Testis (tissue), 3 donors: ENCODE measurements around the gene CYP21A2. TPM values are rescaled to one million over a fixed set of nuclear protein-coding genes. Genes with fewer than 3 reads are reported as not detected.

Source experiments
- DNase-seq: peaks from one replicate; pipeline ENCODE4 v3.0.0-alpha.2; 2019
- H3K27ac ChIP-seq, 2 donors: fragments of 200-600 bp; sonication (generic); one replicate each; pipeline ENCODE4 v1.5.1; 2019
- H3K27me3 ChIP-seq: fragments of 200-600 bp; sonication (generic); one replicate; pipeline ENCODE4 v1.5.1; 2019
- H3K36me3 ChIP-seq: fragments of 200-600 bp; sonication (generic); one replicate; pipeline ENCODE4 v1.5.1; 2017; ENCODE audit warnings: low read depth; ENCODE audit errors: missing control alignments
- H3K4me1 ChIP-seq: fragments of 200-600 bp; sonication (generic); one replicate; pipeline ENCODE4 v1.5.1; 2019
- H3K4me3 ChIP-seq, 2 donors: fragments of 200-600 bp; sonication (generic); one replicate each; pipeline ENCODE4 v1.5.1; 2017 to 2019
- H3K9me3 ChIP-seq: fragments of 200-600 bp; sonication (generic); one replicate; pipeline ENCODE4 v1.5.1; 2017
- CTCF ChIP-seq, 3 experiments: fragments of 450-650 bp in 2 of 3; fragments of 200-600 bp in 1 of 3; sonication (generic) in 1 of 3; IDR thresholded peaks; one replicate each; pipeline ENCODE4 v1.5.1; 2016 to 2019; ENCODE audit warnings: antibody characterized with exemption in 3 of 3, mild to moderate bottlenecking in 2 of 3, moderate library complexity in 1 of 3
- POLR2A ChIP-seq: fragments of 450-650 bp; IDR thresholded peaks from one replicate; pipeline ENCODE4 v1.6.1; 2017; ENCODE audit warnings: antibody characterized with exemption, mild to moderate bottlenecking, moderate library complexity
- WGBS, 2 donors: methylation state at CpG; one replicate each; pipeline ENCODE4 v1.1.5; 2018; 5-methylcytosine and 5-hydroxymethylcytosine counted together
- intact Hi-C: fragments of 100-400 bp; cut with DNase I; formaldehyde crosslinking; loops from one replicate; pipeline ENCODE4 v1.15.1; 2023; ENCODE audit warnings: low total_unique reads
- polyA plus RNA-seq: library from polyadenylated mRNA; stranded (reverse); fragments of 350-450 nt; fragmentation: Illumina TruSeq; extraction: RNeasy Lipid Tissue Mini Kit (QIAGEN cat#74804); gene quantifications from one replicate; pipeline ENCODE4 v1.2.3, GENCODE V29; 2014; ENCODE audit warnings: low read depth, low replicate concordance; ENCODE audit not compliant: insufficient read depth
- small RNA-seq, 2 donors: library from RNA; depleted of rRNA; stranded (forward); fragments of <200 nt; gene quantifications; one replicate each; pipeline ENCODE3, GENCODE V24; 2016
- total RNA-seq, 2 donors: library from RNA; depleted of rRNA; stranded (reverse); fragments of >200 nt; gene quantifications; one replicate each; pipeline ENCODE4 v1.2.3, GENCODE V29; 2016

Gene CYP21A2
- total and polyA plus RNA-seq, 3 donors from 2014 or later = 0.81 to 1.7 (median 0.96) TPM

DNA sequence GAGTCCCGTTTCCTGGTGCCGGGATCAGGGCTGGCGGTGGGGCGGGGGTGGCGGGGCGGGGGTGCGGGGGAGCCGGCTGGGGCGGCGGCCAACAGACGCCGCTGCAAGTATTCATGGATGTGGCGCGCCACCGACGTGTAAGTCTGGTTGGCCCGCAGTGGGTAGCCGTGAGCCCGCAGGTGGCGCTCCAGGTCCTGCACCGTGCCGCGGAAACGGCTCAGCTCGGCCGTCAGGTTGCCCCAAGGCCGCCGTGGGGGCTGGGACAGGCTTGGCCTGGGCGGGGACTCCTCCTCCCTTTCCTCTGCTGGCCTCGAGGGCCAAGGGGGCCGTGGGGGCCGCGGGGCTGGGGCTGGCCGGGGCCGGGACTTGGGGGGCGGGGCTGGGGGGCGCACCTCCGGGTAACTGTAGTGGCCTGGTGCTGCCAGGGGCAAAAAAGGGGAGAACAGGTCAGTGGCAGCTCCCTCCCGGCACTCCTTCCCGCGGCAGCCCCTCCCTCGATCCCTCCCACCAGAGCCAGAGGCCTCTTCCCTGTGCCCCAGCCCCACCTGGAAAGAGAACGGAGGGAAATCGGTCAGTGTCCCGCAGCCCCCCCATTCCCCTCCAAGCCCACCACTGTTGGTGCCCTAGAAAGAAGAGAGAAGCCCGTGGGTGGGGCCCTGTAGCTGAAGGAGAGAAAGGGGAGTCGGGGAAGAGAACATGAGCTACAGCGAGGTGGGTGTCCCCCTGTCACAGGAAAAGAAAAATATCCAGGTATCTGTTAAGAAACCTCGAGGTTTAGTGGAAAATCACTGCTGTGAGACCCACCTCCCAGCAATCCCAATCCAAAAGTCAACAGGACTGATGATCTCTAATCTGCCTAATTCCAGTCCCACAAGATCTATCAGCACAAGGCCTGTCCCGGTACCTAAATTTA lies 49.6 kb downstream of the CYP21A2 start:
- Histone ChIP-seq H3K36me3 (no peaks in the 10 kb centered on the region), H3K4me1 (peaks cover 38% of the 10 kb centered on the region), H3K27ac (peak overlapping the region; percentile 29 to 50), H3K9me3 (no peaks in the 10 kb centered on the region), H3K4me3 (peak overlapping the region; percentile 5 to 44), H3K27me3 (no peaks in the 10 kb centered on the region)
- peak; percentile 86 for DNase-seq
- intact Hi-C loops = no loop called here
- TF ChIP-seq CTCF (IDR thresholded peaks at IDR 0.05) (peak in 2 of 3 experiments; percentile 41 to 48), POLR2A (no peak)
- 21 to 30% methylated on average over 17 to 19 of the region's 50 CpGs for WGBS, 2 donors

GRCh38 chr6:32088487-32089049 lies 50.4 kb downstream of the CYP21A2 start:
- H3K9me3 ChIP-seq = no peaks in the 10 kb centered on the region
- DNase-seq = no peak
- 92 to 95% methylated on average over 7 to 14 of the region's 14 CpGs for WGBS, 2 donors
- no peak for TF ChIP-seq POLR2A
- TF ChIP-seq CTCF (IDR thresholded peaks at IDR 0.05) = no peak
- no peak overlapping the region for H3K27ac ChIP-seq
- no peaks in the 10 kb centered on the region for H3K36me3 ChIP-seq
- no peaks in the 10 kb centered on the region for H3K27me3 ChIP-seq
- intact Hi-C loops = no loop called here
- no peak overlapping the region for H3K4me3 ChIP-seq
- peaks cover 35% of the 10 kb centered on the region for H3K4me1 ChIP-seq

DNA sequence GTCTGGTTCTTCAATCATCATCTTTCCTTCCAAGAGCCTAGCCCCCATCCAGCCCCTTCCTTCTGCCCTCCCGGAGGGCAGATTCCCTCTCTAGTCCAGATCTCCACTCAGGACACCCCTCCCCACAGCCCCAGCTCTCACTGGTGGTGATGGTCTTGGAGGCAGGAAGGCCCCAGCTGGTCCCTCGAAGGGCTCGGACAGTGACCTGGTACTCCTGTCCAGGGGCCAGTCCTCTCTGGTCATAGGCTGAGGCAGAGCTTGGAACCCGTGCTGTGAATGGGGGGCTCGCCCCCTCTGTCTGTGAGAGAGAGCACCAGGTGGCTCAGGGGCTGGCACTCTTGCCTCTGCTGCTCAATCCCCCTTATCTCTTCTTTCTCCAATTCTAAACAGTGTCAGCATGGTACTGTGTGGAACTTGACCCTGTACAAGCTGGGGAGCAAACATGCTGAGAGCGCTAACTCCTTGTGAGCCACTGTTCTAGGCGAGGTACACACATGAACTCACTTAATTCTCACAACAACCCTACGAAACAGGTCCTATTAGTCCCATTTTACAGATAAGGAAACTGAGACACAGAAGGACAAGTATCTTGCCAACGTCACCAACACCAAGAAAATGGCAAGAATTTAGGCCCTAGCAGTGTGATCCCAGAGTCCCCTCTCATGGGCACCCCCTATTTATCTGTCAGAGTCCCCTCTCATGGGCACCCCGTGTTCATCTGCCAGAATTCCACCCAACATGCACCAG lies 51.0 kb downstream of the CYP21A2 start:
- no peak overlapping the region for H3K4me3 ChIP-seq
- TF ChIP-seq CTCF (IDR thresholded peaks at IDR 0.05) (no peak), POLR2A (no peak)
- H3K27me3 ChIP-seq = no peaks in the 10 kb centered on the region
- no peak overlapping the region for H3K27ac ChIP-seq
- intact Hi-C loops = no loop called here
- no peaks in the 10 kb centered on the region for H3K9me3 ChIP-seq
- DNase-seq = no peak
- WGBS, 2 donors = 98 to 99% methylated on average over 7 to 10 of the region's 10 CpGs
- peaks cover 35% of the 10 kb centered on the region for H3K4me1 ChIP-seq
- H3K36me3 ChIP-seq = no peaks in the 10 kb centered on the region

Small RNAs within 50 kb of the gene (small RNA-seq; reads per million reads assigned to genes)
- 0 reads per million in 2 donors for gene RNA5SP206

Other genes with a start within 250 kb of the CYP21A2 start
- 100 to 1,000 TPM in 1 of 2 donors, 10 to 100 TPM in 1; 94.8 to 131 TPM for gene VARS1, start 242.7 kb upstream of the CYP21A2 start, total RNA-seq
- gene VARS1, start 242.7 kb upstream of the CYP21A2 start, polyA plus RNA-seq = 156 TPM
- 10 to 100 TPM; 43.3 to 49.6 TPM for gene LSM2, start 231.4 kb upstream of the CYP21A2 start, total RNA-seq
- 55.5 TPM for gene LSM2, start 231.4 kb upstream of the CYP21A2 start, polyA plus RNA-seq
- 10 to 100 TPM; 30.3 to 87.9 TPM for gene HSPA1L, start 223.1 kb upstream of the CYP21A2 start, total RNA-seq
- gene HSPA1L, start 223.1 kb upstream of the CYP21A2 start, polyA plus RNA-seq = 103 TPM
- gene HSPA1A, start 222.9 kb upstream of the CYP21A2 start, total RNA-seq = 100 to 1,000 TPM; 113 to 151 TPM
- gene HSPA1A, start 222.9 kb upstream of the CYP21A2 start, polyA plus RNA-seq = 90.4 TPM
- 100 to 1,000 TPM; 167 to 204 TPM for gene HSPA1B, start 210.7 kb upstream of the CYP21A2 start, total RNA-seq
- gene HSPA1B, start 210.7 kb upstream of the CYP21A2 start, polyA plus RNA-seq = 127 TPM
- gene NEU1, start 175.6 kb upstream of the CYP21A2 start, total RNA-seq = 10 to 100 TPM; 31.7 to 65.9 TPM
- 27.4 TPM for gene NEU1, start 175.6 kb upstream of the CYP21A2 start, polyA plus RNA-seq
- 1 to 10 TPM in 1 of 2 donors, under 1 TPM in 1; 0.87 to 1.2 TPM for gene SLC44A4, start 159.4 kb upstream of the CYP21A2 start, total RNA-seq
- 6.3 TPM for gene SLC44A4, start 159.4 kb upstream of the CYP21A2 start, polyA plus RNA-seq
- gene EHMT2, start 140.7 kb upstream of the CYP21A2 start, total RNA-seq = 100 to 1,000 TPM; 102 to 106 TPM
- 82.2 TPM for gene EHMT2, start 140.7 kb upstream of the CYP21A2 start, polyA plus RNA-seq
- 1 to 10 TPM; 5.3 to 5.6 TPM for gene ZBTB12, start 136.3 kb upstream of the CYP21A2 start, total RNA-seq
- gene ZBTB12, start 136.3 kb upstream of the CYP21A2 start, polyA plus RNA-seq = 6.3 TPM
- gene C2, start 110.7 kb upstream of the CYP21A2 start, total RNA-seq = 1 to 10 TPM; 5.1 to 6.3 TPM
- gene C2, start 110.7 kb upstream of the CYP21A2 start, polyA plus RNA-seq = 24.8 TPM
- 1 to 10 TPM; 4.8 to 5.8 TPM for gene CFB, start 92.3 kb upstream of the CYP21A2 start, total RNA-seq
- gene CFB, start 92.3 kb upstream of the CYP21A2 start, polyA plus RNA-seq = 38.6 TPM
- gene NELFE, start 79.4 kb upstream of the CYP21A2 start, total RNA-seq = 100 to 1,000 TPM; 181 to 219 TPM
- 292 TPM for gene NELFE, start 79.4 kb upstream of the CYP21A2 start, polyA plus RNA-seq
- 10 to 100 TPM; 59.2 to 73.0 TPM for gene SKIC2, start 79.2 kb upstream of the CYP21A2 start, total RNA-seq
- gene SKIC2, start 79.2 kb upstream of the CYP21A2 start, polyA plus RNA-seq = 39.6 TPM
- 10 to 100 TPM; 43.7 to 59.1 TPM for gene DXO, start 66.3 kb upstream of the CYP21A2 start, total RNA-seq
- gene DXO, start 66.3 kb upstream of the CYP21A2 start, polyA plus RNA-seq = 96.6 TPM
- 100 to 1,000 TPM in 1 of 2 donors, 10 to 100 TPM in 1; 24.6 to 123 TPM for gene C4A, start 56.4 kb upstream of the CYP21A2 start, total RNA-seq
- 114 TPM for gene C4A, start 56.4 kb upstream of the CYP21A2 start, polyA plus RNA-seq
- gene C4B, start 23.6 kb upstream of the CYP21A2 start, total RNA-seq = 10 to 100 TPM; 21.3 to 96.7 TPM
- gene C4B, start 23.6 kb upstream of the CYP21A2 start, polyA plus RNA-seq = 125 TPM
- gene TNXB, start 70.9 kb downstream of the CYP21A2 start, total RNA-seq = 10 to 100 TPM; 42.4 to 44.0 TPM
- 78.2 TPM for gene TNXB, start 70.9 kb downstream of the CYP21A2 start, polyA plus RNA-seq
- 100 to 1,000 TPM; 120 to 138 TPM for gene ATF6B, start 89.8 kb downstream of the CYP21A2 start, total RNA-seq
- 76.3 TPM for gene ATF6B, start 89.8 kb downstream of the CYP21A2 start, polyA plus RNA-seq
- 1 to 10 TPM; 7.2 to 9.5 TPM for gene FKBPL, start 91.9 kb downstream of the CYP21A2 start, total RNA-seq
- 11.6 TPM for gene FKBPL, start 91.9 kb downstream of the CYP21A2 start, polyA plus RNA-seq
- gene PRRT1, start 113.5 kb downstream of the CYP21A2 start, total RNA-seq = 1 to 10 TPM; 4.2 to 6.2 TPM
- 6.1 TPM for gene PRRT1, start 113.5 kb downstream of the CYP21A2 start, polyA plus RNA-seq
- gene PPT2, start 115.7 kb downstream of the CYP21A2 start, total RNA-seq = 10 to 100 TPM; 33.9 to 92.8 TPM
- 18.9 TPM for gene PPT2, start 115.7 kb downstream of the CYP21A2 start, polyA plus RNA-seq
- 10 to 100 TPM; 24.3 to 25.7 TPM for gene EGFL8, start 126.2 kb downstream of the CYP21A2 start, total RNA-seq
- gene EGFL8, start 126.2 kb downstream of the CYP21A2 start, polyA plus RNA-seq = 13.9 TPM
- gene AGPAT1, start 137.7 kb downstream of the CYP21A2 start, total RNA-seq = 100 to 1,000 TPM; 107 to 115 TPM
- 158 TPM for gene AGPAT1, start 137.7 kb downstream of the CYP21A2 start, polyA plus RNA-seq
- gene RNF5, start 140.0 kb downstream of the CYP21A2 start, total RNA-seq = 10 to 100 TPM; 76.1 to 79.0 TPM
- 67.1 TPM for gene RNF5, start 140.0 kb downstream of the CYP21A2 start, polyA plus RNA-seq
- gene AGER, start 145.8 kb downstream of the CYP21A2 start, total RNA-seq = 1 to 10 TPM; 5.8 to 8.6 TPM
- gene AGER, start 145.8 kb downstream of the CYP21A2 start, polyA plus RNA-seq = 7.8 TPM
- 100 to 1,000 TPM in 1 of 2 donors, 10 to 100 TPM in 1; 97.9 to 111 TPM for gene PBX2, start 151.8 kb downstream of the CYP21A2 start, total RNA-seq
- gene PBX2, start 151.8 kb downstream of the CYP21A2 start, polyA plus RNA-seq = 65.0 TPM
- gene GPSM3, start 154.2 kb downstream of the CYP21A2 start, total RNA-seq = 1 to 10 TPM; 5.4 to 7.7 TPM
- 11.3 TPM for gene GPSM3, start 154.2 kb downstream of the CYP21A2 start, polyA plus RNA-seq
- 10 to 100 TPM; 15.2 to 26.9 TPM for gene NOTCH4, start 185.7 kb downstream of the CYP21A2 start, total RNA-seq
- 12.4 TPM for gene NOTCH4, start 185.7 kb downstream of the CYP21A2 start, polyA plus RNA-seq